Mesenchymal stem cell (in vitro differentiated cells and primary cell): ENCODE results near the gene MICALL1.
"Not testable (repeated sequence)": the region's sequence is repeated elsewhere in the genome, so short reads cannot be mapped to it uniquely, and the experiment has no call there.

Experiments
- DNase-seq: peaks from one replicate; pipeline ENCODE4 v3.0.0-alpha.2; 2013
- H2AFZ ChIP-seq: one replicate; pipeline ENCODE4 v1.6.1; 2013; ENCODE audit warnings: low read depth, mild to moderate bottlenecking, control low read depth, inconsistent platforms, low read length, moderate library complexity
- H2AK5ac ChIP-seq: 2 replicates; pipeline ENCODE4 v1.6.1; 2013; ENCODE audit warnings: low read length, moderate library complexity, mild to moderate bottlenecking, inconsistent platforms; ENCODE audit not compliant: severe bottlenecking
- H2BK120ac ChIP-seq: one replicate; pipeline ENCODE4 v1.6.1; 2013; ENCODE audit warnings: low read depth, mild to moderate bottlenecking, inconsistent platforms, low read length, moderate library complexity
- H2BK12ac ChIP-seq, 2 experiments: one replicate each; pipeline ENCODE4 v1.6.1; 2013; ENCODE audit warnings: inconsistent platforms in 2 of 2, low read length in 2 of 2, mild to moderate bottlenecking in 2 of 2, moderate library complexity in 2 of 2, control low read depth in 1 of 2
- H2BK15ac ChIP-seq: one replicate; pipeline ENCODE4 v1.6.1; 2013; ENCODE audit warnings: mild to moderate bottlenecking, low read depth, inconsistent platforms; ENCODE audit not compliant: poor library complexity, severe bottlenecking
- H2BK5ac ChIP-seq: 2 replicates; pipeline ENCODE4 v1.6.1; 2013; ENCODE audit warnings: low read depth, mild to moderate bottlenecking, low read length, control low read depth, inconsistent platforms; ENCODE audit not compliant: poor library complexity, severe bottlenecking
- H3K14ac ChIP-seq, 2 experiments: one replicate each; pipeline ENCODE4 v1.6.1; 2013; ENCODE audit warnings: inconsistent platforms in 2 of 2, low read length in 2 of 2, control low read depth in 1 of 2, mild to moderate bottlenecking in 1 of 2, moderate library complexity in 1 of 2
- H3K18ac ChIP-seq, 2 experiments: one replicate each; pipeline ENCODE4 v1.6.1; 2013; ENCODE audit warnings: inconsistent platforms in 2 of 2, low read length in 2 of 2, control low read depth in 1 of 2, low read depth in 1 of 2, mild to moderate bottlenecking in 1 of 2
- H3K23ac ChIP-seq, 2 experiments: one replicate each; pipeline ENCODE4 v1.6.1; 2013; ENCODE audit warnings: inconsistent platforms in 2 of 2, low read length in 2 of 2, mild to moderate bottlenecking in 2 of 2, moderate library complexity in 2 of 2, control low read depth in 1 of 2
- H3K27ac ChIP-seq: 2 replicates; pipeline ENCODE4 v1.5.1; 2013; ENCODE audit warnings: mild to moderate bottlenecking, moderate library complexity, low read length, control low read depth, inconsistent platforms; ENCODE audit not compliant: poor library complexity, severe bottlenecking
- H3K27me3 ChIP-seq, 2 experiments: 2 replicates each; pipeline versions ENCODE4 v1.6.1 to v1.7.0; 2013; ENCODE audit warnings: low read length in 2 of 2, mild to moderate bottlenecking in 2 of 2, moderate library complexity in 2 of 2, control low read depth in 1 of 2, inconsistent platforms in 1 of 2; ENCODE audit not compliant: control insufficient read depth in 1 of 2, insufficient read depth in 1 of 2
- H3K36me3 ChIP-seq, 2 experiments: 2 replicates each; pipeline versions ENCODE4 v1.6.1 to v1.7.0; 2013; ENCODE audit warnings: low read length in 2 of 2, control low read depth in 1 of 2, inconsistent platforms in 1 of 2, low read depth in 1 of 2, mild to moderate bottlenecking in 1 of 2; ENCODE audit not compliant: insufficient read depth in 2 of 2, control insufficient read depth in 1 of 2
- H3K4ac ChIP-seq, 2 experiments: one replicate each; pipeline ENCODE4 v1.6.1; 2013; ENCODE audit warnings: inconsistent platforms in 2 of 2, low read length in 2 of 2, mild to moderate bottlenecking in 2 of 2, moderate library complexity in 2 of 2, control low read depth in 1 of 2, low read depth in 1 of 2
- H3K4me1 ChIP-seq: 2 replicates; pipeline ENCODE4 v1.6.1; 2013; ENCODE audit warnings: low read depth, low read length, control low read depth; ENCODE audit not compliant: control insufficient read depth, insufficient read depth
- H3K4me2 ChIP-seq: 2 replicates; pipeline ENCODE4 v1.6.1; 2013; ENCODE audit warnings: low read length, mild to moderate bottlenecking, inconsistent platforms; ENCODE audit not compliant: poor library complexity, severe bottlenecking
- H3K4me3 ChIP-seq, 2 experiments: 2 replicates each; pipeline versions ENCODE4 v1.5.1 to v1.7.0; 2013; ENCODE audit warnings: low read length in 2 of 2, mild to moderate bottlenecking in 2 of 2, control low read depth in 1 of 2, low read depth in 1 of 2; ENCODE audit not compliant: insufficient read depth in 1 of 2
- H3K79me1 ChIP-seq: replicated peaks from 2 replicates; pipeline ENCODE4 v1.6.1; 2013; ENCODE audit warnings: mild to moderate bottlenecking, control low read depth, low read length, inconsistent platforms; ENCODE audit not compliant: poor library complexity, severe bottlenecking
- H3K9ac ChIP-seq: 2 replicates; pipeline ENCODE4 v1.7.0; 2013; ENCODE audit warnings: mild to moderate bottlenecking, low read length, moderate library complexity
- H3K9me3 ChIP-seq: 2 replicates; pipeline ENCODE4 v1.7.0; 2013; ENCODE audit warnings: mild to moderate bottlenecking, low read length; ENCODE audit not compliant: control insufficient read depth
- H4K8ac ChIP-seq: one replicate; pipeline ENCODE4 v1.6.1; 2013; ENCODE audit warnings: inconsistent platforms, mild to moderate bottlenecking, low read length, moderate library complexity
- H4K91ac ChIP-seq: one replicate; pipeline ENCODE4 v1.6.1; 2013; ENCODE audit warnings: mild to moderate bottlenecking, low read length, inconsistent platforms
- WGBS: methylation state at CpG from one replicate; pipeline ENCODE4 v1.1.7; 2013; ENCODE audit warnings: mixed read lengths; 5-methylcytosine and 5-hydroxymethylcytosine counted together

Gene MICALL1

DNA sequence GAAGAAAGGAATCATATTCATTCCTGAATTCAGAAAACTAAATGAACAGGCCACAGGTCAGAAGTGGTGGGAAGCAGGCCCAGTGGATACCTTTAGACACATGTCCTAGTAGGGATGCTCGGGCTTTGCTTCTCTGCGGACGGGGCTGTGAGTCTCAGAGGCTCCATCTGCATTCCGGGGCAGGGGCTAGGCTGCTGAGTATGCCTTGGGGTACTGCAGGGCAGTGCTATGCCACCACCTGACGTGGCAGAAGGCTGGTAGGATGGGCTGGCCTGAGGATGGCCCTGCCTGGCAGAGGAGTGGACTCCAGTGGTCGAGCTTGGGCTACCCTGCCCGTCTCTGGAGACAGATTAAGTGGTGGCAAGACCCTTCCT, 37.7 kb downstream of the MICALL1 start:
- H3K27ac ChIP-seq, result peak overlapping the region; percentile 45
- H3K18ac ChIP-seq, result no peak overlapping the region
- DNase-seq, result no peak
- no peak overlapping the region for H3K14ac ChIP-seq
- H3K79me1 ChIP-seq, result peaks cover 10% of the 10 kb centered on the region
- no peak overlapping the region for H2AFZ ChIP-seq
- peaks cover 55 to 59% of the 10 kb centered on the region in 2 experiments for H3K36me3 ChIP-seq
- H3K9ac ChIP-seq, result no peak overlapping the region
- H3K9me3 ChIP-seq, result no peaks in the 10 kb centered on the region
- peak overlapping the region; percentile 70 for H2AK5ac ChIP-seq
- H2BK15ac ChIP-seq, result no peak overlapping the region
- peak overlapping the region; percentile 34 for H4K91ac ChIP-seq
- H3K4me1 ChIP-seq, result peaks cover 13% of the 10 kb centered on the region
- H3K27me3 ChIP-seq, result no peaks in the 10 kb centered on the region
- H2BK120ac ChIP-seq, result no peak overlapping the region
- H3K23ac ChIP-seq, result no peak overlapping the region
- no peak overlapping the region for H3K4me3 ChIP-seq
- H2BK12ac ChIP-seq, result no peak overlapping the region
- H4K8ac ChIP-seq, result no peak overlapping the region
- H2BK5ac ChIP-seq, result no peak overlapping the region
- H3K4me2 ChIP-seq, result no peak overlapping the region
- no peak overlapping the region for H3K4ac ChIP-seq
- WGBS, result 90% methylated on average over 7 of the region's 7 CpGs

DNA sequence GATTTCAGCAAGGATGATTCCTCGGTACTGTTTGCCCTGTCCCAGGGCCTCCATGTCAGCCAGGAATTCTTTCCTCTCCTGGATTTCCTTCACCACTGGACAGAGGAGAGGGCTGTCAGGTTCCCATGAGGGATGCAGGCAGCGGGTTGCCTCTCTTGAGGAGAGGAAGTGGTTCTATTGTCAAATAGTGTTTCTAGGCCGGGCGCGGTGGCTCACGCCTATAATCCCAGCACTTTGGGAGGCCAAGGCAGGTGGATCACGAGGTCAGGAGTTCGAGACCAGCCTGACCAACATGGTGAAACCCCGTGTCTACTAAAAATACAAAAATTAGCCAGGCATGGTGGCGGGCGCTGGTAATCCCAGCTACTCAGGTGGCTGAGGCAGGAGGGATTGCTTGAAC, 38.3 kb downstream of the MICALL1 start:
- DNase-seq, H3K9me3 ChIP-seq, H3K9ac ChIP-seq, H2AFZ ChIP-seq, H3K27me3 ChIP-seq, H3K4me3 ChIP-seq, H3K18ac ChIP-seq, H2BK15ac ChIP-seq, H3K27ac ChIP-seq, H2BK5ac ChIP-seq, H3K4ac ChIP-seq, H2BK12ac ChIP-seq, H3K4me2 ChIP-seq, H3K14ac ChIP-seq, H2BK120ac ChIP-seq, H3K23ac ChIP-seq, H4K8ac ChIP-seq, H4K91ac ChIP-seq: not testable (repeated sequence)
- peaks cover 10% of the 10 kb centered on the region for H3K79me1 ChIP-seq
- H3K36me3 ChIP-seq, result peaks cover 49 to 53% of the 10 kb centered on the region in 2 experiments
- peak overlapping the region; percentile 19 for H2AK5ac ChIP-seq
- H3K4me1 ChIP-seq, result peaks cover 13% of the 10 kb centered on the region
- WGBS, result 95% methylated on average over 11 of the region's 11 CpGs

- H3K9ac ChIP-seq, H2BK15ac ChIP-seq, H3K4me2 ChIP-seq, H3K4ac ChIP-seq, H3K23ac ChIP-seq, H2BK5ac ChIP-seq, H3K14ac ChIP-seq, H3K18ac ChIP-seq, H3K79me1 ChIP-seq, H3K4me3 ChIP-seq, DNase-seq, H2AK5ac ChIP-seq, H4K8ac ChIP-seq, H3K27ac ChIP-seq, H2BK12ac ChIP-seq, H3K27me3 ChIP-seq, H2AFZ ChIP-seq, H2BK120ac ChIP-seq, H3K9me3 ChIP-seq: not testable (repeated sequence)
- Histone ChIP-seq H3K36me3 (peaks cover 25 to 26% of the 10 kb centered on the region in 2 experiments), H4K91ac (peak overlapping the region; percentile 15), H3K4me1 (peaks cover 13% of the 10 kb centered on the region)
- WGBS, result over 99% methylated on average over 14 of the region's 14 CpGs
Observed at GRCh38 chr22:37947142-37947795, 41.2 kb downstream of the MICALL1 start.

GRCh38 chr22:37951305-37951704, 45.2 kb downstream of the MICALL1 start:
- Histone ChIP-seq H4K8ac (no peak overlapping the region), H2AFZ (no peak overlapping the region), H4K91ac (no peak overlapping the region), H3K18ac (no peak overlapping the region), H3K9ac (no peak overlapping the region), H3K27me3 (no peaks in the 10 kb centered on the region), H3K4me2 (no peak overlapping the region), H3K4ac (no peak overlapping the region), H3K79me1 (peaks cover 5% of the 10 kb centered on the region), H3K9me3 (no peaks in the 10 kb centered on the region), H3K4me3 (no peak overlapping the region), H3K23ac (no peak overlapping the region), H3K14ac (no peak overlapping the region), H2AK5ac (no peak overlapping the region), H3K36me3 (peaks cover 0 to 2% of the 10 kb centered on the region in 2 experiments), H2BK12ac (no peak overlapping the region), H3K27ac (no peak overlapping the region), H2BK5ac (no peak overlapping the region), H3K4me1 (peaks cover 11% of the 10 kb centered on the region), H2BK120ac (no peak overlapping the region), H2BK15ac (no peak overlapping the region)
- WGBS, result 61% methylated on average over 6 of the region's 8 CpGs
- peak; percentile 31 for DNase-seq
